Heart left ventricle (tissue), 13 donors: ENCODE data around the gene ARHGAP45.

Experiments used
- CTCF ChIP-seq, 12 donors: fragments of 200-600 bp; sonication (generic) in 4 of 12; IDR thresholded peaks; one replicate each; pipeline versions ENCODE4 v1.5.0 to v1.8.0; 2018 to 2022; ENCODE audit warnings: antibody characterized with exemption in 12 of 12, mild to moderate bottlenecking in 5 of 12
- POLR2A ChIP-seq, 2 donors: fragments of 450-650 bp; IDR thresholded peaks; one replicate each; pipeline ENCODE4 v1.6.1; 2017; ENCODE audit warnings: antibody characterized with exemption in 2 of 2, mild to moderate bottlenecking in 2 of 2, moderate library complexity in 2 of 2
- donor health status: ischemic (EF 13 %, LVEDD 7.1; RV severe dilation, severe dysfunction).
- donor health status: DM: no; HTN: yes; CAD: no.
- donor health status: DM: no; HTN: no; CAD: no.
- donor health status: ischemic (EF 25% LVEDD 6.9; RV normal size, moderate dysfunction).
- donor health status: ischemic (EF 25% LVEDD 5.7; RV mildly dilated, moderate dysfunction).
- donor health status: ischemic (EF 35%, LVEDD 5.7; RV mildly dilated, moderate dysfunction).
- donor health status: nonischemic (EF 11% LVEDD 7.7; RV severe dilation, severe dysfunction).
- donor health status: DM: yes; HTN: yes; CAD: no.
- donor health status: PGD.
- donor health status: ischemic (EF 29% LVEDD 5.4; RV normal size, mild dysfunction).
- donor health status: nonischemic (EF 23%, LVEDD 6.1; RV moderate dilation, normal function).

- TF ChIP-seq CTCF (IDR thresholded peaks at IDR 0.05) (no peak), POLR2A (IDR thresholded peaks at IDR 0.05) (no peak)
Observed at GRCh38 chr19:1098177-1099051, 31.4 kb downstream of the ARHGAP45 start.
